ENCODE measurements around the gene MAP3K4. TPM values are rescaled to one million over a fixed set of nuclear protein-coding genes. Genes with fewer than 3 reads are reported as not detected.

The MAP3K4 gene
- total RNA-seq, 1 donor = 31.1 TPM

GRCh38 chr6:161162722-161163121 is 171.2 kb downstream of the MAP3K4 start:
- H3K79me2 ChIP-seq (ENCODE audit: insufficient read depth, low read length) = no peaks in the 10 kb centered on the region
- no peaks in the 10 kb centered on the region for H4K20me1 ChIP-seq (ENCODE audit: insufficient read depth, low read length)
- peaks cover 13% of the 10 kb centered on the region for H3K4me1 ChIP-seq (ENCODE audit: insufficient read depth, low read length)
- H2AFZ ChIP-seq (ENCODE audit: low read length) = no peak overlapping the region
- no peak overlapping the region for H3K4me2 ChIP-seq (ENCODE audit: insufficient read depth, low read length)
- H3K9me3 ChIP-seq (ENCODE audit: low read depth, low read length) = no peaks in the 10 kb centered on the region
- no peaks in the 10 kb centered on the region for H3K36me3 ChIP-seq (ENCODE audit: insufficient read depth, low read length)
- no peak overlapping the region for H3K4me3 ChIP-seq (ENCODE audit: insufficient read depth, low read length)
- no peak for DNase-seq (ENCODE audit: insufficient read length, low spot score, missing footprints)
- no peak overlapping the region for H3K27ac ChIP-seq (ENCODE audit: low read depth, low read length)
- no peaks in the 10 kb centered on the region for H3K27me3 ChIP-seq (ENCODE audit: insufficient read depth, low read length)
- TF ChIP-seq, protein P1, sequence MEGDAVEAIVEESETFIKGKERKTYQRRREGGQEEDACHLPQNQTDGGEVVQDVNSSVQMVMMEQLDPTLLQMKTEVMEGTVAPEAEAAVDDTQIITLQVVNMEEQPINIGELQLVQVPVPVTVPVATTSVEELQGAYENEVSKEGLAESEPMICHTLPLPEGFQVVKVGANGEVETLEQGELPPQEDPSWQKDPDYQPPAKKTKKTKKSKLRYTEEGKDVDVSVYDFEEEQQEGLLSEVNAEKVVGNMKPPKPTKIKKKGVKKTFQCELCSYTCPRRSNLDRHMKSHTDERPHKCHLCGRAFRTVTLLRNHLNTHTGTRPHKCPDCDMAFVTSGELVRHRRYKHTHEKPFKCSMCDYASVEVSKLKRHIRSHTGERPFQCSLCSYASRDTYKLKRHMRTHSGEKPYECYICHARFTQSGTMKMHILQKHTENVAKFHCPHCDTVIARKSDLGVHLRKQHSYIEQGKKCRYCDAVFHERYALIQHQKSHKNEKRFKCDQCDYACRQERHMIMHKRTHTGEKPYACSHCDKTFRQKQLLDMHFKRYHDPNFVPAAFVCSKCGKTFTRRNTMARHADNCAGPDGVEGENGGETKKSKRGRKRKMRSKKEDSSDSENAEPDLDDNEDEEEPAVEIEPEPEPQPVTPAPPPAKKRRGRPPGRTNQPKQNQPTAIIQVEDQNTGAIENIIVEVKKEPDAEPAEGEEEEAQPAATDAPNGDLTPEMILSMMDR (IDR thresholded peaks at IDR 0.05; ENCODE audit: extremely low read depth, low read depth, low read length) = no peak

DNA sequence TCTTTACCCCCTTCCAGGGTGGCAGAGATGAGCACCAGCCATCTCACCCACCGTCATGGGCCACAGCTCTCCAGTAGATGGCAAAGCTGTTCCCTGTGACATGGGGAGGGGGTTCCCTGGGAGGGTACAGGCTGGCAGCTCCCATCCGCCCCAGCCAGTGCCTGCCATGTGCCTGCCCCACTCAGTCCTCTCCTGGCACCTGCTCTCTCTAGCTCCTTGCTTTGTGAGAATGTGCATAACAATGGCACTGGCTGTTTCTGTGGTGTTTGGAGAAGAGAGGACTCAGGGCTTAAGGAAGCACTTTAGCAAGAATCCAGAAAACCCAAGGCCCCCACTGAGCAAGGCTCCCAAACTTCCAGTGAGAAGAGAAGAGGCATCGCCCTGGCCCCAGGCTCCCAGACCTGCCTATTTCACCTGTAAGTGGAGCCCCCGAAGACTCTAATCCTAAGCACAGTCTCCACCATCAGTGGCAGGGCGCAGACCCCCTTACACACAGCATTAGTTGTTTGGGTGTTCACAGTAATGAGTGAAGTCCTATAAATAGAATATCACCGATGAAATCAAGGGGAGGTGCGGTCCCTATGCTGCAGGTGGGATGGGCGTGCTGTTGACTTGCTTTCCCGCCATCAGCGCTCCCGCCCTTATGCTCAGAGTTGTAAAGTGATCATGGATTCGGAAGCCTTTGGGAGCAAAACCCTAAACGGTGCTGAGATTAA is 172.1 kb downstream of the MAP3K4 start:
- peaks cover 19% of the 10 kb centered on the region for H3K4me1 ChIP-seq (ENCODE audit: insufficient read depth, low read length)
- TF ChIP-seq, protein P1 (IDR thresholded peaks at IDR 0.05; ENCODE audit: extremely low read depth, low read depth, low read length) = no peak
- no peak overlapping the region for H3K27ac ChIP-seq (ENCODE audit: low read depth, low read length)
- H3K79me2 ChIP-seq (ENCODE audit: insufficient read depth, low read length) = no peaks in the 10 kb centered on the region
- H4K20me1 ChIP-seq (ENCODE audit: insufficient read depth, low read length) = no peaks in the 10 kb centered on the region
- H2AFZ ChIP-seq (ENCODE audit: low read length) = no peak overlapping the region
- DNase-seq (ENCODE audit: insufficient read length, low spot score, missing footprints) = no peak
- H3K27me3 ChIP-seq (ENCODE audit: insufficient read depth, low read length) = no peaks in the 10 kb centered on the region
- no peaks in the 10 kb centered on the region for H3K36me3 ChIP-seq (ENCODE audit: insufficient read depth, low read length)
- H3K4me3 ChIP-seq (ENCODE audit: insufficient read depth, low read length) = no peak overlapping the region
- no peak overlapping the region for H3K4me2 ChIP-seq (ENCODE audit: insufficient read depth, low read length)
- H3K9me3 ChIP-seq (ENCODE audit: low read depth, low read length) = no peaks in the 10 kb centered on the region

DNA sequence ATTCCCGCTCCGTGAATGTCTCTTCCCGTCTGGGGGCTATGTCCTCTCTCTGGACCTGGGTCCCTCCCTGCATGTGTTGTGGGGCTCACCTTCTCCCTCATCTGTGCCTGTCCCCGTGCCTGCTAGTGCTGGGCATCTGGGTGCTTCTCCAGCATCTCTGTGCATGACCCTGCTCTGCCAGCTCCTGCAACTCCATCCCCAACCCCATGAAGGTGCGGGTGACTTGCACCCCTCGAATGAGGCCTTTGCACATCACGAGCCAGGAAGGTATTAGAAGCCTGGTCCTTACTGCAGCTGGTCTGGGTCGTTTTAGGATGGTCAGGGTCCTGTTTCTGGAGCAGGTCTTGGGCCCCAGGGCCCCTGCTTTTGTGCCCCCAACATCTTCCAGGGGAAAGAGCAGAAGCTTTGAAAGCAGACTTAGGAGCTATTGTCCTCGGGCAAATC is 172.6 kb downstream of the MAP3K4 start:
- no peaks in the 10 kb centered on the region for H3K79me2 ChIP-seq (ENCODE audit: insufficient read depth, low read length)
- no peak overlapping the region for H3K27ac ChIP-seq (ENCODE audit: low read depth, low read length)
- H2AFZ ChIP-seq (ENCODE audit: low read length) = no peak overlapping the region
- no peak for DNase-seq (ENCODE audit: insufficient read length, low spot score, missing footprints)
- TF ChIP-seq, protein P1 (IDR thresholded peaks at IDR 0.05; ENCODE audit: extremely low read depth, low read depth, low read length) = no peak
- H3K27me3 ChIP-seq (ENCODE audit: insufficient read depth, low read length) = no peaks in the 10 kb centered on the region
- H3K36me3 ChIP-seq (ENCODE audit: insufficient read depth, low read length) = no peaks in the 10 kb centered on the region
- no peak overlapping the region for H3K4me3 ChIP-seq (ENCODE audit: insufficient read depth, low read length)
- no peaks in the 10 kb centered on the region for H3K9me3 ChIP-seq (ENCODE audit: low read depth, low read length)
- H3K4me1 ChIP-seq (ENCODE audit: insufficient read depth, low read length) = peaks cover 25% of the 10 kb centered on the region
- H3K4me2 ChIP-seq (ENCODE audit: insufficient read depth, low read length) = no peak overlapping the region
- H4K20me1 ChIP-seq (ENCODE audit: insufficient read depth, low read length) = no peaks in the 10 kb centered on the region

GRCh38 chr6:161166176-161166575 is 174.6 kb downstream of the MAP3K4 start:
- H3K9me3 ChIP-seq (ENCODE audit: low read depth, low read length) = no peaks in the 10 kb centered on the region
- no peak overlapping the region for H2AFZ ChIP-seq (ENCODE audit: low read length)
- H3K4me1 ChIP-seq (ENCODE audit: insufficient read depth, low read length) = peaks cover 23% of the 10 kb centered on the region
- no peaks in the 10 kb centered on the region for H3K36me3 ChIP-seq (ENCODE audit: insufficient read depth, low read length)
- H3K4me2 ChIP-seq (ENCODE audit: insufficient read depth, low read length) = no peak overlapping the region
- H4K20me1 ChIP-seq (ENCODE audit: insufficient read depth, low read length) = no peaks in the 10 kb centered on the region
- TF ChIP-seq, protein P1 (IDR thresholded peaks at IDR 0.05; ENCODE audit: extremely low read depth, low read depth, low read length) = no peak
- DNase-seq (ENCODE audit: insufficient read length, low spot score, missing footprints) = no peak
- no peak overlapping the region for H3K4me3 ChIP-seq (ENCODE audit: insufficient read depth, low read length)
- no peak overlapping the region for H3K27ac ChIP-seq (ENCODE audit: low read depth, low read length)
- no peaks in the 10 kb centered on the region for H3K79me2 ChIP-seq (ENCODE audit: insufficient read depth, low read length)
- no peaks in the 10 kb centered on the region for H3K27me3 ChIP-seq (ENCODE audit: insufficient read depth, low read length)

All from osteoblast (primary cell).